Parathyroid adenoma (tissue), 2 donors: ENCODE data around the gene TCIRG1.

Experiments
- H2AFZ ChIP-seq: fragments of 300-600 bp; sonication (generic); one replicate; pipeline ENCODE4 v1.7.0; 2017; ENCODE audit warnings: antibody characterized with exemption, mild to moderate bottlenecking
- H3K27ac ChIP-seq: fragments of 300-600 bp; sonication (generic); one replicate; pipeline ENCODE4 v1.7.0; 2017
- H3K27me3 ChIP-seq: fragments of 300-600 bp; sonication (generic); one replicate; pipeline ENCODE4 v1.7.0; 2017; ENCODE audit warnings: low read length; ENCODE audit not compliant: control insufficient read depth, insufficient read depth
- H3K36me3 ChIP-seq: fragments of 300-600 bp; sonication (generic); one replicate; pipeline ENCODE4 v1.7.0; 2017; ENCODE audit warnings: low read length; ENCODE audit not compliant: control insufficient read depth, insufficient read depth
- H3K4me1 ChIP-seq: fragments of 300-600 bp; sonication (generic); one replicate; pipeline ENCODE4 v1.7.0; 2017; ENCODE audit warnings: control low read depth
- H3K4me2 ChIP-seq: fragments of 300-600 bp; sonication (generic); one replicate; pipeline ENCODE4 v1.7.0; 2017; ENCODE audit warnings: low read length
- H3K4me3 ChIP-seq: fragments of 300-600 bp; sonication (generic); one replicate; pipeline ENCODE4 v1.7.0; 2017; ENCODE audit warnings: low read depth, low read length
- H3K79me2 ChIP-seq: fragments of 300-600 bp; sonication (generic); one replicate; pipeline ENCODE4 v1.7.0; 2017; ENCODE audit warnings: control low read depth
- H3K9ac ChIP-seq: fragments of 300-600 bp; sonication (generic); one replicate; pipeline ENCODE4 v1.7.0; 2017; ENCODE audit warnings: mild to moderate bottlenecking
- H3K9me3 ChIP-seq: fragments of 300-600 bp; sonication (generic); one replicate; pipeline ENCODE4 v1.7.0; 2017; ENCODE audit warnings: low read length; ENCODE audit not compliant: control insufficient read depth
- TF ChIP-seq, protein P1 (sequence below): fragments of 300-600 bp; sonication (generic); IDR thresholded peaks from one replicate; pipeline ENCODE4 v1.7.0; 2017; ENCODE audit warnings: antibody characterized with exemption, mild to moderate bottlenecking
- donor health status: primary hyperparathyroidism.

The TCIRG1 gene

DNA sequence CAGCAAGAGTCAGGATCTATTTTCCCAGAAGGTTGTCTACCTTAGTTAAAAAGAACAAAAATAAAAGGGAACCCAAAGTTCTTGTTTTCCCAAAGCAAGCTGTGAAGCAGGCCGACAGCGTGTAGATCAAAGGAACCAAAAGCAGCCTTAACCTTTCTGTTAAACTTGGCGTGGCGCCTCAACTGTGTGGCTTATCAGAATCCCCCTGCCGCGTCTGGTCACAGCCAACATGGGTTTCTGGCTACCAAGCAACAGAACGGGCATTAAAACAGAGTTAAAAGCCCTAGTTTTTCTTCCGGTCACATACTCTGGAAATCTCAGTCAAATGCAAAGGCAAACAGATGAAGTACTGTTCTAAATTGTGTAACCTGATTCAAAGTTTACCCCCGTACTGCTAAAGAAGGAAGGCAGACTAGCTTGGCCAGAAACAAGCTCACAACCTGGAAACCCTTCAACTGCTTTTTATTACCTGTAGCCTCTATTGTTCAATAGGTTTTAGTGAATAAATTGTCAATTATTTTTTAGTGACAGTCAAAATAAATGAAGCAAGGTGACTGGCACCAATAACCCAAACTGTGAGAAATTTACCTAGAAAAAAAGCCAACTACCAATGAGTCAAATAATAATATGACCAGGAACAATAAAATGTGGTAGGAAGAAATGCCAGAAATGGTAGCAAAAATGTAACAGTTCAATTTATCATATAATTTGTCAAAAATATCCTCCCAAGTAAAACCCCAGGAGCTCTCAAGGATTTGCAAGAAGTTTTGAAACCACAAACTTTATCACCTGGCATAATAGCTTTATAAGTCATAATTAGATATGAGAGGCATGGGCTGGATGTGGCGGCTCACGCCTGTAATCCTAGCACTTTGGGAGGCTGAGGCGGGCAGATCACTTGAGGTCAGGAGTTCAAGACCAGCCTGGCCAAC lies 60.9 kb downstream of the TCIRG1 start:
- H3K9me3 ChIP-seq = no peaks in the 10 kb centered on the region
- no peak overlapping the region for H3K9ac ChIP-seq
- no peaks in the 10 kb centered on the region for H3K4me1 ChIP-seq
- no peaks in the 10 kb centered on the region for H3K27me3 ChIP-seq
- no peaks in the 10 kb centered on the region for H3K36me3 ChIP-seq
- no peak overlapping the region for H3K27ac ChIP-seq
- TF ChIP-seq, protein P1, sequence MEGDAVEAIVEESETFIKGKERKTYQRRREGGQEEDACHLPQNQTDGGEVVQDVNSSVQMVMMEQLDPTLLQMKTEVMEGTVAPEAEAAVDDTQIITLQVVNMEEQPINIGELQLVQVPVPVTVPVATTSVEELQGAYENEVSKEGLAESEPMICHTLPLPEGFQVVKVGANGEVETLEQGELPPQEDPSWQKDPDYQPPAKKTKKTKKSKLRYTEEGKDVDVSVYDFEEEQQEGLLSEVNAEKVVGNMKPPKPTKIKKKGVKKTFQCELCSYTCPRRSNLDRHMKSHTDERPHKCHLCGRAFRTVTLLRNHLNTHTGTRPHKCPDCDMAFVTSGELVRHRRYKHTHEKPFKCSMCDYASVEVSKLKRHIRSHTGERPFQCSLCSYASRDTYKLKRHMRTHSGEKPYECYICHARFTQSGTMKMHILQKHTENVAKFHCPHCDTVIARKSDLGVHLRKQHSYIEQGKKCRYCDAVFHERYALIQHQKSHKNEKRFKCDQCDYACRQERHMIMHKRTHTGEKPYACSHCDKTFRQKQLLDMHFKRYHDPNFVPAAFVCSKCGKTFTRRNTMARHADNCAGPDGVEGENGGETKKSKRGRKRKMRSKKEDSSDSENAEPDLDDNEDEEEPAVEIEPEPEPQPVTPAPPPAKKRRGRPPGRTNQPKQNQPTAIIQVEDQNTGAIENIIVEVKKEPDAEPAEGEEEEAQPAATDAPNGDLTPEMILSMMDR = no peak
- H3K4me3 ChIP-seq = peak overlapping the region; percentile 5
- no peaks in the 10 kb centered on the region for H3K79me2 ChIP-seq
- H2AFZ ChIP-seq = peak overlapping the region; percentile 19
- no peak overlapping the region for H3K4me2 ChIP-seq
